ENCODE data around the gene PLAGL1. TPM values are rescaled to one million over a fixed set of nuclear protein-coding genes. Genes with fewer than 3 reads are reported as not detected.

Gene PLAGL1
- total and polyA plus RNA-seq, 2 of the 13 experiments (the other 11 are each of a cell fraction or from before 2014, with no cell fraction given) = 0.60 to 2.3 TPM

DNA sequence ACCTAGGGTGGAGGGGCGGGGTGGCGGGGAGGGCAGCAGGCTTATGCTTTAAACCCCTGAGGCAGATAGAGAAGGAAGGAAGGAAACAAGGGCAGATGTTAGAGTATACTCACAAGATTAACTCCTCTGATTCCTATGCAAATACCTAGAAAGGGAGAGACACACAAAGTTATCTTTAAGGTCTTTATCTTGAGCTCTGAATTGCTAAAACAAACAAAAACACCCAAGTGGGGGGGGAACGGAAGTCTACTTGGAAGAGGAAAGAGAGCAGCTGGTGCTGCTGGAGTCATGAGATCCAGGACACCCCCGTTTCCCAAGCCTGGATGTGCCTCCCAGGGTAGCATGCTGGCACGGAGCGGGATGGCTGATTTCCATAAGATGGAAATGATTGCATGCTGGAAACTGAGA lies 43.4 kb downstream of the PLAGL1 start:
- Histone ChIP-seq H2AFZ (ENCODE audit: low read length) (no peak overlapping the region), H4K20me1 (ENCODE audit: insufficient read depth, low read length) (no peaks in the 10 kb centered on the region), H3K27ac (ENCODE audit: extremely low read length, insufficient read depth, low read length) (no peak overlapping the region), H3K79me2 (ENCODE audit: insufficient read depth, low read length) (no peaks in the 10 kb centered on the region), H3K27me3 (ENCODE audit: control insufficient read depth in 1 of 2, insufficient read depth in 2 of 2, low read length in 2 of 2) (no peaks in the 10 kb centered on the region), H3K9me3 (ENCODE audit: low read length) (no peaks in the 10 kb centered on the region), H3K4me2 (ENCODE audit: low read depth, low read length) (no peak overlapping the region), H3K4me3 (replicated peaks in 1 of 3; ENCODE audit: insufficient read depth in 1 of 3, low read depth in 2 of 3, low read length in 3 of 3) (no peak overlapping the region), H3K36me3 (replicated peaks in 1 of 2; ENCODE audit: control insufficient read depth in 1 of 2, insufficient read depth in 2 of 2, low read length in 2 of 2) (no peaks in the 10 kb centered on the region), H3K9ac (ENCODE audit: insufficient read depth, low read depth, low read length) (no peak overlapping the region), H3K4me1 (ENCODE audit: insufficient read depth, low read length) (peaks cover 5% of the 10 kb centered on the region; the same call in 1 of the 2 replicates)
- intact Hi-C loops (cut with micrococcal nuclease; ENCODE audit: unreplicated experiment) (no loop called here), in situ Hi-C loops (cut with HindIII; ENCODE audit: extremely low pct_ligation_motif_present, low pct_unique_long_range_greater_than_20kb) (no loop called here)
- DNase-seq (ENCODE audit: low spot score) (no peak), ATAC-seq (no peak), FAIRE-seq (no peak)
- 66% methylated on average over 6 of the region's 6 CpGs for WGBS (ENCODE audit: low lambda C conversion rate)
- CTCF ChIA-PET (ENCODE audit: low intra/inter-chr PET ratio, low total read pairs) = no interaction called here
- TF ChIP-seq KDM4B (CRISPR knock-in tag; IDR thresholded peaks at IDR 0.05) (no peak), ZNF674 (CRISPR knock-in tag; IDR thresholded peaks at IDR 0.05; ENCODE audit: low read depth) (no peak), CBX5 (CRISPR knock-in tag; IDR thresholded peaks at IDR 0.05; ENCODE audit: borderline replicate concordance) (no peak), SSRP1 (CRISPR knock-in tag; IDR thresholded peaks at IDR 0.05) (no peak), TGIF2 (CRISPR knock-in tag; IDR thresholded peaks at IDR 0.05) (no peak), ZNF543 (CRISPR knock-in tag; IDR thresholded peaks at IDR 0.05) (no peak), ZNF10 (CRISPR knock-in tag; IDR thresholded peaks at IDR 0.05; ENCODE audit: borderline replicate concordance, low read depth) (no peak), KLF11 (CRISPR knock-in tag; IDR thresholded peaks at IDR 0.05) (no peak), ZNF230 (CRISPR knock-in tag; IDR thresholded peaks at IDR 0.05) (no peak), NCOA2 (CRISPR knock-in tag; IDR thresholded peaks at IDR 0.05) (no peak), HDAC1 (CRISPR knock-in tag; IDR thresholded peaks at IDR 0.05) (no peak), SCMH1 (CRISPR knock-in tag; IDR thresholded peaks at IDR 0.05; ENCODE audit: borderline replicate concordance) (no peak), HNRNPL (IDR thresholded peaks at IDR 0.05; ENCODE audit: low read depth, low read length) (no peak)
- TF ChIP-seq, protein P1, sequence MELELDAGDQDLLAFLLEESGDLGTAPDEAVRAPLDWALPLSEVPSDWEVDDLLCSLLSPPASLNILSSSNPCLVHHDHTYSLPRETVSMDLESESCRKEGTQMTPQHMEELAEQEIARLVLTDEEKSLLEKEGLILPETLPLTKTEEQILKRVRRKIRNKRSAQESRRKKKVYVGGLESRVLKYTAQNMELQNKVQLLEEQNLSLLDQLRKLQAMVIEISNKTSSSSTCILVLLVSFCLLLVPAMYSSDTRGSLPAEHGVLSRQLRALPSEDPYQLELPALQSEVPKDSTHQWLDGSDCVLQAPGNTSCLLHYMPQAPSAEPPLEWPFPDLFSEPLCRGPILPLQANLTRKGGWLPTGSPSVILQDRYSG (CRISPR knock-in tag; IDR thresholded peaks at IDR 0.05) = no peak
- TF ChIP-seq, protein P2, sequence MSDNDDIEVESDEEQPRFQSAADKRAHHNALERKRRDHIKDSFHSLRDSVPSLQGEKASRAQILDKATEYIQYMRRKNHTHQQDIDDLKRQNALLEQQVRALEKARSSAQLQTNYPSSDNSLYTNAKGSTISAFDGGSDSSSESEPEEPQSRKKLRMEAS (IDR thresholded peaks at IDR 0.05) = no peak
- no TSS peak for BruUV-seq (replicated peaks)
- POLR2A ChIA-PET = no interaction called here
